SJCRH30 (cell line): ENCODE data around the gene R3HDM2. TPM values are rescaled to one million over a fixed set of nuclear protein-coding genes. Genes with fewer than 3 reads are reported as not detected.

Experiments
- DNase-seq, 2 experiments: peaks; one replicate each; pipeline ENCODE4 v3.0.0-alpha.2; 2015 to 2020
- H3K27ac ChIP-seq: fragments of 250-450 bp; sonication (Bioruptor Pico); 2 replicates; pipeline ENCODE4 v1.5.1; 2020; ENCODE audit warnings: mild to moderate bottlenecking, moderate library complexity
- H3K27me3 ChIP-seq: fragments of 250-450 bp; sonication (Bioruptor Pico); 2 replicates; pipeline ENCODE4 v1.5.1; 2020; ENCODE audit warnings: mild to moderate bottlenecking, moderate library complexity
- H3K36me3 ChIP-seq: fragments of 250-450 bp; sonication (Bioruptor Pico); 2 replicates; pipeline ENCODE4 v1.5.1; 2020; ENCODE audit warnings: mild to moderate bottlenecking, moderate library complexity
- H3K4me1 ChIP-seq: fragments of 250-450 bp; sonication (Bioruptor Pico); 2 replicates; pipeline ENCODE4 v1.5.1; 2020; ENCODE audit warnings: mild to moderate bottlenecking, moderate library complexity
- H3K4me3 ChIP-seq: fragments of 250-450 bp; sonication (Bioruptor Pico); 2 replicates; pipeline ENCODE4 v1.5.1; 2020; ENCODE audit warnings: mild to moderate bottlenecking, moderate library complexity
- H3K9me3 ChIP-seq: fragments of 250-450 bp; sonication (Bioruptor Pico); replicated peaks from 2 replicates; pipeline ENCODE4 v1.5.1; 2020; ENCODE audit warnings: mild to moderate bottlenecking, moderate library complexity
- total RNA-seq: library from RNA; depleted of rRNA; stranded (reverse); fragments of >200 nt; shearing (Covaris generic); gene quantifications from 2 replicates; pipeline ENCODE4 v1.2.3, GENCODE V29; 2014; rRNA removed

The R3HDM2 gene
- 17.0 and 18.6 TPM in 2 replicates for total RNA-seq

DNA sequence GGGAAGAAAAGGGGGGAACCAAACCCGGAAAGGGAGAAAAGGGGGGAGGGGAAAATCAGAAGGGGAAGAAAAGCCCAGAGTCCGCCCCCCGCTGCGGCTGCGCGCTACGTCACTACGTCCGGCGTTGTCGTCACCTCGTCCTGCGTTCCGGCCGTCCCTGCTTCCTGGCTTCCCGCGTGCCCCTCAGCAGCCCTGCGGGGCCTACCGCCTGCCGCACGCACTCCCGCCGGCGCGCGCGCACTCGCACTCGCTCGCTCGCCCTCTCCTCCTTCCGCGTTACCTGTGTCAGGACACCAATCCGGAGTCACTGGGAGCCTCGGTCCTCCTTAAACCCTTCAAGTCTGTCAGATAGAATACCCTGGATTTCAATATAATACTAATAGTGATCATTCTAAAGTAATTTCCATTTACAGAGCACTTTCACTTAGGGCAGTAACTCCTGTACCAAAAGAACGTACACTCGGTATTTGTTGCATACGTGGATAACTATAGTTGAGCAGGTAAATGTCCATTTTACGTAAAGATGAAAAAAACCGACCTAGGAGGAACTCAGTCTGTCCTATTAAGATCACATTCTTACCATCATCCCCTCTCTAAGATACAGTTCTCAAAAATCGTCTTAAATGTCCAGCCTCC is at the start of gene R3HDM2:
TSS of gene R3HDM2 (minus strand) at position 113 of the 636 bp plus-strand sequence. CDS start 120,615 bp downstream, outside the sequence.
- DNase-seq = peak; percentile 100
- Histone ChIP-seq H3K27me3 (no peaks in the 10 kb centered on the region), H3K4me3 (peak within 1 kb of the TSS; percentile 65), H3K36me3 (peaks cover 6% of the 10 kb centered on the region), H3K27ac (peak within 1 kb of the TSS; percentile 60), H3K4me1 (peaks cover 7% of the 10 kb centered on the region), H3K9me3 (no peaks in the 10 kb centered on the region)

DNA sequence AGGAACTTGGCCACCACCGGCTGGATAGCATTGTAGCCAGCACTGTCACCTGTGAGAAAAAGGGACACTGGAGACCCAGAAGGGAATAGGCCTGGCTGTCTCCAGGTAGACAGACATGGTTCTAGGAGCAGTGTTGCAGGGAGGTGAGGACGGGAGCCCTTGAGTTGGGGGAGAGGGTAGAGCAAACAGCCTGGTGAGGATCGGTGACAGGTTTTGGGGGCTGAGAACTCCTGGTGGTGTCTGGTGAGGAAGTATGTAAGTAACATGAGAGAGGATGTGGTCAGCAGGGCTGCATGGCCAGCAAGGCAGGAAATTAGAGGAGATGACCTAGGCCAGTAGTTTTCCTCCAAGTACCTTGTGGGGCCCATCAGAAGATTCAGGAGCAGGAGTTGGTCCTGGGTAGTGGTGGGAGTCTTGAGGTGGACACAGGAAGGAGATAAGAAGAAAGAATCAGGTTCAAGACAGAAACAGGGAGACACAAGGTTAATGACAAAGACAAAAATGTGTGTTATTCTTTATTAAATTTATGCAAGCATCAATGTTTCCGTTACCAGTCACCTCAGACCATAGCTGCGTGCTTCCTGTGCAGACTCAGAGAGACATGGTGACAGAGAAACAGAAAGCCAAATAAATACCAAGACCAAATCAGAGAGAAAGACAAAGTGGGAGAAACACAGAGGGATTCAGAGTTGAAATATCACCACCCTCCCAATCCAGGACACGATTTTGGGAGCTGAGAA is 48.7 kb upstream of the R3HDM2 start, which contains the start of gene ARHGAP9:
TSS of gene ARHGAP9 (minus strand) at position 491 of the 740 bp plus-strand sequence. CDS start at position 31, 460 bp downstream.
- H3K27me3 ChIP-seq = no peaks in the 10 kb centered on the region
- peaks cover 51% of the 10 kb centered on the region for H3K4me1 ChIP-seq
- H3K36me3 ChIP-seq = no peaks in the 10 kb centered on the region
- peak; percentile 83 to 84 for DNase-seq
- H3K9me3 ChIP-seq = no peaks in the 10 kb centered on the region
- H3K4me3 ChIP-seq = no peak within 1 kb of the TSS
- H3K27ac ChIP-seq = no peak within 1 kb of the TSS

DNA sequence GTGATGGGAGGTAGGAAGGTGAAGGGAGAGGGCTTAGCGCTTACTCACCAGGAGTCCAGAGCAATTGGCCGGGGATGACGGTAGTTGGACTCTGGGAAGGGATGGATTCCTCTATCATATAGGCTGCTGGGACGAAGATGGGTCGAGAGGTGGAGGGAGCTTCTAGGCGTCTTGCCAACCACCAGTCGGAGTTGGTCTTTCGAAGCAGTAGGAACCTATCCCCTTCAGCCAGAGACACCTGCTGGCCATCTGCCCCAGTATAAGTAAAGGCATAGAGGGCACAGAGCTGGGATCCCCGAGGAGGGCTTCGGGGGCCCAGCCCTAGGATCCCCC is 48.2 kb upstream of the R3HDM2 start:
- Histone ChIP-seq H3K27me3 (no peaks in the 10 kb centered on the region), H3K27ac (no peak overlapping the region), H3K4me3 (no peak overlapping the region), H3K36me3 (no peaks in the 10 kb centered on the region), H3K9me3 (no peaks in the 10 kb centered on the region), H3K4me1 (peaks cover 51% of the 10 kb centered on the region)
- no peak for DNase-seq

DNA sequence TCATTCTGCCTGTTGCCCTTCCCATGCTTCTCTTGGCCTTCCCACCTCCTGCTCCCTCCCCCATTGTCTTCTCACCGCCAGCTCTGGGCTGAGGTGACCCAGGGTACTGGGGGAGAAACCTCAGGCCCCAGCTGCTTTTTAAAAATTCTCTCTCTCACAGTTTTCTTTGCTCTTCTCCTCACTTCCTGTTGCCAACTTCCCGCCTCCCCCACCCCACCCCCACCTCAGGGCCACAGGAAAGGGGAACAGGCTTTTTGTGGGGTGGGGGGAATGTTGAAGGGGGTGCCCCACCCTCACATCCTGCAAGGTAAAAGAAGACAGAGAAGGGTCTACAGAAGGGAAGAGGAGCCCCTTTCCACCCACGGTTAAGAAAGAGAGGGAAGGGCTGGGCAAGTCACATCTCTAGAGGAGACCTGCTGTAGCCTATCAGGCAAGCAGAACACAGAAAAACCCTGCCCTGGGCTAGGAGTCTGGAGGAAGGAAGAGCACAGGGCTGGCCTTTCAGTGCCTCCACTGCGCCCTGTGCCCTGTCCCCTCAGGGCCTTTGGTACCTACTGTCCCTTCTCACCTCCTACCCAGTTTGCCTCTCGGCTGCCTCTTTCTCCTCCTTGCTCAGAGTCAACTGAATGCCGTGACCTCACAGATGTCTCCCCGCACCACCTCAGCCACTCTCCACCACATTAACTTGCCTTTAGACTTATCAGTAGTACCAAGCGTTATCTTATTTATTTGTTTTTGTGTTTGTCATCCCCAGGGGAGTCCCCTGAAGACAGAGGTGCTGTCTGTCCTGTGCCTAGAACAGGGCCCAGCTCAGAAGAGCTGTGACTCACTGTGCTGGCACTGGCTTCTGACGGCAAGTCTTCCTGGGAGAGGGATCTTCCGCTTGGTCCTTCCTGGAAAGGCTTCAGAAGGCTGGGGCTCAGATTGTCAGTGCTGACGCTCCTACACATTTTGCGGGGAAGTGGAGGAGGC is 47.2 kb upstream of the R3HDM2 start:
- peak; percentile 66 to 73 for DNase-seq
- H3K36me3 ChIP-seq = no peaks in the 10 kb centered on the region
- H3K9me3 ChIP-seq = no peaks in the 10 kb centered on the region
- no peaks in the 10 kb centered on the region for H3K27me3 ChIP-seq
- H3K4me3 ChIP-seq = no peak overlapping the region
- no peak overlapping the region; the same call in 1 of the 2 replicates for H3K27ac ChIP-seq
- peaks cover 44% of the 10 kb centered on the region for H3K4me1 ChIP-seq

DNA sequence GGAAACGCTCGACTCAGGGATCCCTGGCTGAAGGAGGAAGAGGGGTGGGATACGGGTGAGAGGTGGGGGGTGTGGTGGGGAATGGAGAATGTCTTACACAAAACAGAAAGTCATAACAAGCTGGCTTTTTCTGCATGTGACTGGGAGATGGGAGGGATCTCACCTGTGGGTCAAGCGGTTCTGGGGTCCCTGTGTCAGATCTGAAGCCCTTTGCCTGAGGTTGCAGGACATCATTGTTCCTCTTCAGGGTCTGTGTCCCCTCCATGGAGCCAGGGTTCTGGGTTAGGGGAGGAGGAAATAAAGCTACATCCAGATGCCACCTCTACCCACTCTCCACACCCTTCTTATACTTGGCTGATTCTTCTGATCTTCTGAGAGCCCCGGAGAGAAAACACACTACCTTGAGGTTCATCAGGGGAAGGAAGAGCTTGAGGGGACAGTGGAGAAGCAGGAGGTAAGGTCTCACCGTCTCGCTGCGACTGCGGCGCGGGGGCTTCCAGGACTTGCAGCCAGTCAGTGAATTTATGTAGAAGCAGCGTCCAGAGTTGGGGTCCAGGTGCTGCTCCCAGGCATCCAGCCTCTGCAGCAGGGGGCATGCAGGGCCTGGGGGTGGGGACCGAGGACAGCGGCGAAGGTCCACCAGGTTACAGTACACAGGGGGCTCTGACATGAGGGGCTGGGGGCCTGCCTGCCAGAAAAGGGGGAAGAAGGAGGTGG is 46.3 kb upstream of the R3HDM2 start:
- H3K27ac ChIP-seq = no peak overlapping the region; the same call in 1 of the 2 replicates

DNA sequence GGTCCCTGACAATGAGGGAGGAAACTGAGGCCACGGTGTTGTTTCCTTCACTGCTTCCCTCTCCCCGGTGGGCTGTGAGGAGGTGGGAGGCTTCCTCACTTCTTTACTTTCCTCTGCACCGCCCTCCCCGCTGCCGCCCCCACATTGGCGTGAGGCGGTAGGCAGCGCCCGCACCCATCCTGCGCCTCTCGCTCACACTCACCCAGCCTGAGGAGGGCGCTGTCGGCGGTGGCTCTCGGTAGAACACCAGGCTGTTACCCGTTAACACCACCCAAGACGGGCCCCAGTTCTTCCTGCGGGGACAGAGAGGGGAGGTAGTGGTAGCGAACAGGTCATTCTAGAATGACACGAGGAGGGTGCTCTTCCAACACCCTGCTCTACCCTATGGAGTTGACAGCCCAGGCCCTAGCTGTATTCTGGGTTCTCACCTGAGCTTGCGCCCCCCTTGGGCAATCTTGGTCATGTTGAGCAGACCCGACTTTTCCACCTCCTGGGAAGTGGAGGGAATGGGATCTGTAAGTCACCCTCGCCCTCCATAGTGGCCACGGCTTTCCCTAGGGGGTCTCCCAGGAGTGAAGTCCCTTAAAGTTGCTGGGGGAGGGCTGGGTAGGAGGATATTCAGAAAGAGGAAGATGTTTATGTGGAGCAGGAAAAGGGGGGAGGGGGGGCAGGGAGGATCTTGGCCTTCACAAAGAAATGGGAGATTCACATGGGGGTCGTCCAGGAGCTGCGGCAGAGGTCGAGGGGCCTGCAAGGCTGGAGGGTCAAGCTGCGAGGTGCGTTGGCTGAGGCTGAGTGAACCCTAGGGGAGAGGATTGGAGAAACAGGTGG is 45.5 kb upstream of the R3HDM2 start:
- DNase-seq = no peak
- no peaks in the 10 kb centered on the region for H3K9me3 ChIP-seq
- H3K36me3 ChIP-seq = no peaks in the 10 kb centered on the region
- H3K4me1 ChIP-seq = peaks cover 29% of the 10 kb centered on the region
- H3K27ac ChIP-seq = no peak overlapping the region
- no peak overlapping the region for H3K4me3 ChIP-seq
- H3K27me3 ChIP-seq = no peaks in the 10 kb centered on the region

More for the DNA sequence above, 46.3 kb upstream of the R3HDM2 start:
- Histone ChIP-seq H3K36me3 (no peaks in the 10 kb centered on the region), H3K9me3 (no peaks in the 10 kb centered on the region), H3K4me3 (no peak overlapping the region), H3K4me1 (peaks cover 37% of the 10 kb centered on the region), H3K27me3 (no peaks in the 10 kb centered on the region)
- DNase-seq = no peak

DNA sequence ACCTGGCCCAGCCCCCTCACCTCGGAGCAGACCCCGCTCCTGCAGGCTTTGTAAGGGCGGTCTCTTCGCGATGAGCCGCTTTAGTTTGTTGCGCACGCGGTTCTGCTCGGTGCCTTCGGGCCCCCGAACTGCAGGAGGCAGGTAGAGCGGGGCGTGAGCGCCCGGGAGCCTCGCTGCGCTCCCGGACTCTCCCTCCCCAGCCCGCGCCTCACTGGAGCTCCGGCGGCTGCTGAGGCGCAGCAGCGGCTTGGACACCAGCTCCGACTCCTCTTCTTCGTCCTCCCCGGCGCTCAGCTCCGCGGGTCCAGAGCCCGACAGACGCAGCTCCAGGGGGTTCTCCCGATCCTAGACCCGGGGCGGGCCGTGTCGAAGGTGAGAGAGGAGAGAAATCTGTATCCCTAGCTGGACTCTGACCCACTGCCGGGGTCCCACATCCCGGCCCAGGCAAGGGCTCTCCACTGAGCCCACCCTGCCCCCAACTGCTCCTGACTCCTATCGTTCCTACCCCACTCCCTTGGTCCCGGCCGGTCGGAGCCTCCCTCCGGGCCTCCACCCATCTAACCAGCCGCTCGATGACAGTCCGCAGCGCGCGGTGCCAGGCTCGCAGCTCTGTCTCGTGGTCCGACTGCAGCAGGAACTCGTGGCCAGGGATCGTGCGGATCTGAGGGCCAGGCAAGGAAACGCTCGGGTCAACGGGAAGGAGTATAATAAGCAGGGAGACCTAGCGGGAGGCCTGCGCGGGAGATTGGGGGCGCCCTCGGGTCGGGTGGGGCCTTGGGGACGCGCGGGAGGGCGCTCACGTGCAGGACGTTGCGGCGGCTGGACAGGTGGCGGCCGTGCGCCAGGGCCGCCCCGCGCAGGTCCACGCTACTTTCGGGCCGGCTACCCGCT is 44.7 kb upstream of the R3HDM2 start:
- peaks cover 28% of the 10 kb centered on the region for H3K4me1 ChIP-seq
- no peak overlapping the region for H3K4me3 ChIP-seq
- H3K27ac ChIP-seq = no peak overlapping the region
- peaks cover 5% of the 10 kb centered on the region for H3K36me3 ChIP-seq
- no peaks in the 10 kb centered on the region for H3K9me3 ChIP-seq
- DNase-seq = peak in 1 of 2 experiments; percentile 45
- H3K27me3 ChIP-seq = no peaks in the 10 kb centered on the region

DNA sequence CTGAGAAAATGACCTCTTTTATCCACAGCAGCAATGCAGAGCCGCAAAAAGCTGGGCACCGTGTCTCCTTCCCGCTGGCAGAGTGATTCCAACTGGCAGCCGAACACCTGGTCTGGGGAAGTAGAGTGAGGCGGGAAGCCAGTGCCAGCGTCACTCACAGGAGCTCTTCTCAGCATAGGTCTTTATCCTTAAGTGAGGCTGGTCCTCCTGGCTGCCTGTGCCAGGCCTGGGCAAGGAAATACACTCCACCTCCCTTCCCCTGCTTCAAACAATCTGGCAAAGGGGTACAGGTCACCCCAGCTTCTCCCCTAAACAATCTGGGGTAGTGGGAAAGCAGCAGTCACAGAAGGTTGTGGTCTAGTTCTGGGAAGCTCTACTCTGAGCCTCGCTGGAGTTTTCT is 44.0 kb upstream of the R3HDM2 start:
- Histone ChIP-seq H3K27ac (no peak overlapping the region), H3K36me3 (peaks cover 12% of the 10 kb centered on the region), H3K4me3 (no peak overlapping the region), H3K27me3 (no peaks in the 10 kb centered on the region), H3K9me3 (no peaks in the 10 kb centered on the region), H3K4me1 (peaks cover 28% of the 10 kb centered on the region)
- DNase-seq = no peak

DNA sequence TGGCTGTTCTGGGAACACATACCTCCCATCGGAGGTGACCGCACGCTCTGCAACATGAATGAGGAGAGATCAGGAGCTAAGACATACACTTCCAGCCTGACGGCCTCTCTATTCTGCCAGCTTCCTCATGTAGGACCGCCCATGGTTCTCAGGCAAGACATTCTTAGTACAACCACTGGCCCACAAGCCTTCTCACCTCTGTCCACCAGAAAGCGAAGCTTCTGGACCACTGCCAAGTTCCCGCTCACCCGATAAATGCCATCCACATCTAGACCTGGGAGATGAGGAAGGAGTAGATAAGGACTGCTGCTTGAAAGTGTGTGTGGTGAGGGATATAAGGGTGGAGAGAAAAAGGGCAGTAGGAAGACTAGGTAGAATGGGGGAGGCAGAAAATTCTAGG is 43.6 kb upstream of the R3HDM2 start:
- Histone ChIP-seq H3K4me1 (peaks cover 23% of the 10 kb centered on the region), H3K27ac (no peak overlapping the region), H3K9me3 (no peaks in the 10 kb centered on the region), H3K36me3 (peaks cover 16% of the 10 kb centered on the region), H3K4me3 (no peak overlapping the region), H3K27me3 (no peaks in the 10 kb centered on the region)
- no peak for DNase-seq

DNA sequence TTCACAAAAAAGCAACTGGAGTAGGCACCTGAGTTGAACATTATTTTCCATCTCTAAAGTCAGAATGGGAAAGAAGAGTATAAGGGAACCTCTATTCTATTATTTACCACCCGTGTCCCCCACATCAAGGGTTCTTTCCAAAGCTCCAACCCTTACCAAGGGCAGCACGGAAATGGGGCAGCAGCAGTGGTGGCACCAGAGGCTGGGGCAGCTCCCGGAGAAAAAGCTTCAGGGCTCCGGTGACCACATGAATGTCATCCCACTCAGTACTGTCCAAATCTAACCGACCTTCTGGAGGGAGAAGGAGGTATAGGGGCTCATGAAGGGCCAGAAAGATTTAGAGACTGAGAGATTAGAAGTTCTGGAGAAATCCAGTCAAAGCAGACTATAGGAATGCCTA is 43.0 kb upstream of the R3HDM2 start:
- Histone ChIP-seq H3K9me3 (no peaks in the 10 kb centered on the region), H3K4me3 (no peak overlapping the region), H3K4me1 (peaks cover 18% of the 10 kb centered on the region), H3K36me3 (peaks cover 21% of the 10 kb centered on the region), H3K27me3 (no peaks in the 10 kb centered on the region), H3K27ac (no peak overlapping the region)
- DNase-seq = no peak

DNA sequence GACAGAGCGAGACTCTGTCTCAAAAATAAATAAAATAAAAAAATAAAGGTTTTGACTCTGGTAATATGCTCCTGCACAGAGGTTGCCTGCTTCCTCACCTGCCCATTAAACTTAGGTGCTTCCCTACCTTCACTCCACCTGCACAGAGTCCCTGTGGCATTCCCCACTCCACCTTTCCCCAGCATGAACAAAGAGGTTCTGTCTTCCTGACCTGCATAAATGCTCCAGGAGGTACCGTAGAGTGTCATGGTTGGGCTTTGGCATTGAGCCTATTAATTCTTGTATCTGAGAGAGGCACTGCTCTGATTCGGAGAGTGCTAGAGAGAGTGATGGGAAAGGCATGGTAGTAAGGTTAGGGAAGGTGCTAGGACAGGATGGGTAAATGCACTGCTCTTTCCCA is 42.5 kb upstream of the R3HDM2 start:
- Histone ChIP-seq H3K4me3 (no peak overlapping the region), H3K9me3 (no peaks in the 10 kb centered on the region), H3K36me3 (peaks cover 23% of the 10 kb centered on the region), H3K27ac (no peak overlapping the region), H3K4me1 (peaks cover 13% of the 10 kb centered on the region), H3K27me3 (no peaks in the 10 kb centered on the region)
- no peak for DNase-seq

DNA sequence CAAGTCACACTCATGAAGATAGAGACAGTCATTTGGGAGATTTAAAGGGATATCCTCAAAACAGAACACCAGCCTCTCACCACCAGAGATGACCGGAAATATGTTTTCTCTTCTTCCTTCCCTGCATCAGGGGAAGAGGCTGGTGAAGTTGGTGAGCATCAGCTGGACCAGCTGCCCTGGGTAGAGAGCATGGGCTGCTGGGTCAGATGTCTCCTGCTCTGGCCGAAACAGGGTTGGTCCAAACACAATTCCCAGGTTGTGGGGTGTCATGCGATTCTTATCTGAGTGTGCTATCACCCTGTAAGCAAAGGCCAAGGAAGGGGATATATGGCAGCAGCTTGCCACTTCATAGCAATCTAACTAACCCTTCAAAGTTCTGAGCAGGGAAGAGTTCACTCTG is 41.5 kb upstream of the R3HDM2 start:
- Histone ChIP-seq H3K9me3 (no peaks in the 10 kb centered on the region), H3K27ac (no peak overlapping the region), H3K4me1 (peaks cover 3% of the 10 kb centered on the region), H3K4me3 (no peak overlapping the region), H3K36me3 (peaks cover 29% of the 10 kb centered on the region), H3K27me3 (no peaks in the 10 kb centered on the region)
- DNase-seq = no peak

DNA sequence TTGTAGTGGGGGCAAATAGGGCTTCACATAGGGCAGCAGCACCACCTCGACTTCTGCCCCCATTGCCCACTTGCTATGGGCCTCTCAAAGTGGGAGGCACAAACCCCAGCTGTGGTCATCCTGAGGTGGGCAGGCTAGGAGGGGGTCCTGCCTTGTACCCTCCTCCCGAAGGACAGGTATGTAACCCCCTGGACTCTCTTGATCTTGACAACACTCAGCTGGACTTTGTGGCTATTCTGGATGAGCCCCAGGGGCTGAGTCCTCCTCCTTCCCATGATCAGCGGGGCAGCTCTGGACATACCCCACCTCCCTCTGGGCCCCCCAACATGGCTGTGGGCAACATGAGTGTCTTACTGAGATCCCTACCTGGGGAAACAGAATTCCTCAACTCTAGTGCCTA is 40.8 kb upstream of the R3HDM2 start:
- Histone ChIP-seq H3K4me3 (no peak overlapping the region), H3K4me1 (no peaks in the 10 kb centered on the region), H3K9me3 (no peaks in the 10 kb centered on the region), H3K36me3 (peaks cover 34% of the 10 kb centered on the region), H3K27me3 (no peaks in the 10 kb centered on the region), H3K27ac (no peak overlapping the region)
- DNase-seq = no peak
